Gastrocnemius medialis (tissue), 4 donors: ENCODE measurements around the gene MACROH2A2. TPM values are rescaled to one million over a fixed set of nuclear protein-coding genes. Genes with fewer than 3 reads are reported as not detected.

ENCODE experiments used
- ATAC-seq, 2 donors: fragments of 150-250 bp; one replicate each; pipeline ENCODE4 v1.9.1; 2016
- DNase-seq, 2 donors: peaks; one replicate each; pipeline ENCODE4 v3.0.0-alpha.2; 2019
- H3K27ac ChIP-seq, 4 donors: fragments of 200-600 bp; sonication (generic); 1 replicate in 1 of 4; 2 replicates in 3 of 4; pipeline ENCODE4 v1.5.1; 2016 to 2018; ENCODE audit warnings: mild to moderate bottlenecking in 2 of 4, moderate library complexity in 1 of 4
- H3K27me3 ChIP-seq, 3 donors: fragments of 200-600 bp; sonication (generic) in 2 of 3; 1 replicate in 1 of 3; 2 replicates in 2 of 3; pipeline versions ENCODE4 v1.5.1 to v1.6.0; 2016 to 2019; ENCODE audit warnings: mild to moderate bottlenecking in 1 of 3, moderate library complexity in 1 of 3
- H3K36me3 ChIP-seq, 2 donors: fragments of 200-600 bp; sonication (generic) in 1 of 2; one replicate each; pipeline ENCODE4 v1.5.1; 2017 to 2018
- H3K4me1 ChIP-seq, 2 donors: fragments of 200-600 bp; sonication (generic) in 1 of 2; one replicate each; pipeline ENCODE4 v1.5.1; 2016 to 2017; ENCODE audit warnings: mild to moderate bottlenecking in 2 of 2
- H3K4me3 ChIP-seq, 4 donors: fragments of 200-600 bp; sonication (generic) in 3 of 4; 1 replicate in 1 of 4; 2 replicates in 3 of 4; pipeline ENCODE4 v1.5.1; 2016 to 2019; ENCODE audit warnings: mild to moderate bottlenecking in 2 of 4
- H3K9me3 ChIP-seq, 3 donors: fragments of 200-600 bp; sonication (generic) in 2 of 3; 1 replicate in 1 of 3; 2 replicates in 2 of 3; pipeline ENCODE4 v1.5.1; 2016 to 2019
- CTCF ChIP-seq, 5 experiments: fragments of 450-650 bp in 3 of 5; fragments of 200-600 bp in 2 of 5; sonication (generic) in 2 of 5; IDR thresholded peaks in 4 of 5; conservative IDR thresholded peaks in 1 of 5; 1 replicate in 4 of 5; 2 replicates in 1 of 5; pipeline ENCODE4 v1.5.1; 2016 to 2019; ENCODE audit warnings: antibody characterized with exemption in 5 of 5, mild to moderate bottlenecking in 3 of 5, moderate library complexity in 3 of 5
- POLR2A ChIP-seq, 2 donors: fragments of 450-650 bp; IDR thresholded peaks; one replicate each; pipeline ENCODE4 v1.6.1; 2017; ENCODE audit warnings: antibody characterized with exemption in 2 of 2, mild to moderate bottlenecking in 2 of 2, moderate library complexity in 2 of 2
- in situ Hi-C, 4 donors: fragments of 200-750 bp; cut with MboI; loops; one replicate each; pipeline versions ENCODE4 v1.15.0 to v1.8.0; 2017; ENCODE audit warnings: low sequenced_read_pairs in 4 of 4
- intact Hi-C: fragments of 100-400 bp; cut with DNase I; formaldehyde crosslinking; loops from one replicate; pipeline ENCODE4 v1.15.1; 2023; ENCODE audit warnings: low total_unique reads
- total RNA-seq, 4 donors: library from RNA; depleted of rRNA; stranded (reverse); fragments of >200 nt; gene quantifications; one replicate each; pipeline versions ENCODE4 v1.1.0 to v1.2.3, GENCODE V29; 2016

Gene MACROH2A2
- total RNA-seq, 4 donors from 2014 or later: 0.53 to 5.2 (median 4.3) TPM

DNA sequence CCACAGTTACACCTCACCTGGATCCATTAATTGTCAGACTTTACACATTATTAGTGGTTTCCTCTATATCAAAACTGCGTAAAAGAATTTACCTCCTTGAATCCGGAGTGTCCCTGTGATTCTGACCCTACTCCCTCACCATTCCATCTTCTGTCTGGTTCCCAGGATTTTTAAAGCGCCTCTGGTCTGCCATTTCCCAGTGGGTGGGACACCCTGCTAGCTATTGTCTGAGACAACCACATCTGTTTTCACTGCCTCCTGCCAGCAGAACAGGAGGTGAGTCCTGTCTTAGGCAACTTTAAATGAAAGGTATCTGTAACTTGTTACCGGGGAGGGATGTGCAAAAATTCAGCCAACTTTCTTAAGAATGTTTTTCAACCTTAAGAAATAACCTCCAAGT lies 2.3 kb downstream of the MACROH2A2 start:
- intact Hi-C loops: no loop called here
- ATAC-seq: no peak

GRCh38 chr10:70055550-70055949 lies 2.9 kb downstream of the MACROH2A2 start:
- in situ Hi-C loops: no loop called here
- H3K27me3 ChIP-seq: peaks cover 0 to 4% (median 0%) of the 10 kb centered on the region in 3 donors
- no peak overlapping the region for H3K4me3 ChIP-seq
- peaks cover 0 to 6% of the 10 kb centered on the region in 2 donors for H3K4me1 ChIP-seq
- H3K9me3 ChIP-seq: no peaks in the 10 kb centered on the region
- H3K27ac ChIP-seq: no peak overlapping the region
- ATAC-seq (no peak), DNase-seq (no peak)
- TF ChIP-seq POLR2A (IDR thresholded peaks at IDR 0.05) (no peak), CTCF (IDR thresholded peaks at IDR 0.05 in 4 of 5, conservative IDR thresholded peaks at IDR 0.05 in 1 of 5) (no peak)
- intact Hi-C loops: no loop called here
- no peaks in the 10 kb centered on the region for H3K36me3 ChIP-seq

More for the DNA sequence above, 2.3 kb downstream of the MACROH2A2 start:
- no peak for DNase-seq
- no peak overlapping the region for H3K4me3 ChIP-seq
- H3K27me3 ChIP-seq: peaks cover 0 to 4% (median 0%) of the 10 kb centered on the region in 3 donors
- H3K9me3 ChIP-seq: no peaks in the 10 kb centered on the region
- in situ Hi-C loops: no loop called here
- H3K27ac ChIP-seq: no peak overlapping the region
- H3K36me3 ChIP-seq: no peaks in the 10 kb centered on the region
- TF ChIP-seq POLR2A (IDR thresholded peaks at IDR 0.05): no peak
- no peak for TF ChIP-seq CTCF (IDR thresholded peaks at IDR 0.05 in 4 of 5, conservative IDR thresholded peaks at IDR 0.05 in 1 of 5)
- H3K4me1 ChIP-seq: peaks cover 0 to 6% of the 10 kb centered on the region in 2 donors

DNA sequence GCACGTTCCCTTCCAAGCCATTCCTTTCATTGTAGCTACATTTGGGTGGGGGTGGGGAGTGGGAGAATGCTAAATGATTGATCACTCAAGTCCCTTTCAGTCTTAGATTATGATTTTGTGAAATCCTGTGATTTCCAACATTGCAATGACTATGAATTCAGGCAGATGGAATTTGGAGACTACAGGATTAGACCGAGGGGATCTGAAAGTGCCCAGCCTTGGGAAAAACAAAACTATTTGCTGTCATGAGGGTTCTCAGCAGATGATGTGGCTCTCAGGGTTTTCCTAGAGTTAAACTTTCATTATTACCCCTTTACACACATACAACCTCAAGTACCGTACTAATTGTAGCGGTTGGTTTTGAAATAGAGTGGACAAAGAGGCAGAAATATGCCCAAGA lies 4.7 kb downstream of the MACROH2A2 start:
- in situ Hi-C loops: no loop called here
- TF ChIP-seq CTCF (IDR thresholded peaks at IDR 0.05 in 4 of 5, conservative IDR thresholded peaks at IDR 0.05 in 1 of 5) (no peak), POLR2A (IDR thresholded peaks at IDR 0.05) (no peak)

GRCh38 chr10:70060389-70060788 lies 7.7 kb downstream of the MACROH2A2 start:
- Histone ChIP-seq H3K27ac (no peak overlapping the region), H3K27me3 (no peaks in the 10 kb centered on the region), H3K36me3 (no peaks in the 10 kb centered on the region), H3K4me3 (no peak overlapping the region), H3K9me3 (no peaks in the 10 kb centered on the region), H3K4me1 (no peaks in the 10 kb centered on the region)
- ATAC-seq: no peak
- in situ Hi-C loops (no loop called here), intact Hi-C loops (no loop called here)
- no peak for TF ChIP-seq CTCF (IDR thresholded peaks at IDR 0.05 in 4 of 5, conservative IDR thresholded peaks at IDR 0.05 in 1 of 5)
- TF ChIP-seq POLR2A (IDR thresholded peaks at IDR 0.05): no peak
- no peak for DNase-seq

More for the DNA sequence above, 4.7 kb downstream of the MACROH2A2 start:
- Histone ChIP-seq H3K27ac (no peak overlapping the region), H3K4me1 (no peaks in the 10 kb centered on the region), H3K4me3 (no peak overlapping the region), H3K9me3 (no peaks in the 10 kb centered on the region), H3K27me3 (no peaks in the 10 kb centered on the region), H3K36me3 (no peaks in the 10 kb centered on the region)
- intact Hi-C loops: no loop called here
- DNase-seq: no peak
- ATAC-seq: no peak
